Nephron progenitor cell (in vitro differentiated cells): ENCODE measurements around the gene OR1I1.

Source experiments
- DNase-seq: peaks from one replicate; pipeline ENCODE4 v3.0.0; 2021
- H3K27ac Mint-ChIP-seq: 2 replicates; pipeline ENCODE4 v1.8.0; 2021; ENCODE audit warnings: mild to moderate bottlenecking, moderate library complexity, mixed read lengths
- H3K27me3 Mint-ChIP-seq: 2 replicates; pipeline ENCODE4 v1.8.0; 2021; ENCODE audit warnings: mild to moderate bottlenecking, low read depth, mixed read lengths; ENCODE audit not compliant: poor library complexity
- H3K36me3 Mint-ChIP-seq: 2 replicates; pipeline ENCODE4 v1.8.0; 2021; ENCODE audit warnings: low read depth, mixed read lengths
- H3K4me1 Mint-ChIP-seq: 2 replicates; pipeline ENCODE4 v1.8.0; 2021; ENCODE audit warnings: mixed read lengths
- H3K4me3 Mint-ChIP-seq: 2 replicates; pipeline ENCODE4 v1.8.0; 2021; ENCODE audit warnings: mild to moderate bottlenecking, moderate library complexity, mixed read lengths
- H3K9me3 Mint-ChIP-seq: 2 replicates; pipeline ENCODE4 v1.8.0; 2021; ENCODE audit warnings: mild to moderate bottlenecking, moderate library complexity, mixed read lengths
- TF ChIP-seq, protein P1 (sequence below): fragments of 200-600 bp; sonication (generic); IDR thresholded peaks from 2 replicates; pipeline ENCODE4 v1.5.0; 2021; ENCODE audit warnings: antibody characterized with exemption

The OR1I1 gene, protein sequence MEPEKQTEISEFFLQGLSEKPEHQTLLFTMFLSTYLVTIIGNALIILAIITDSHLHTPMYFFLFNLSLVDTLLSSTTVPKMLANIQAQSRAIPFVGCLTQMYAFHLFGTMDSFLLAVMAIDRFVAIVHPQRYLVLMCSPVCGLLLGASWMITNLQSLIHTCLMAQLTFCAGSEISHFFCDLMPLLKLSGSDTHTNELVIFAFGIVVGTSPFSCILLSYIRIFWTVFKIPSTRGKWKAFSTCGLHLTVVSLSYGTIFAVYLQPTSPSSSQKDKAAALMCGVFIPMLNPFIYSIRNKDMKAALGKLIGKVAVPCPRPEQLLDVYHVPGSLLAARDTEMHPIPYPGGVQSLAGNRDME

DNA sequence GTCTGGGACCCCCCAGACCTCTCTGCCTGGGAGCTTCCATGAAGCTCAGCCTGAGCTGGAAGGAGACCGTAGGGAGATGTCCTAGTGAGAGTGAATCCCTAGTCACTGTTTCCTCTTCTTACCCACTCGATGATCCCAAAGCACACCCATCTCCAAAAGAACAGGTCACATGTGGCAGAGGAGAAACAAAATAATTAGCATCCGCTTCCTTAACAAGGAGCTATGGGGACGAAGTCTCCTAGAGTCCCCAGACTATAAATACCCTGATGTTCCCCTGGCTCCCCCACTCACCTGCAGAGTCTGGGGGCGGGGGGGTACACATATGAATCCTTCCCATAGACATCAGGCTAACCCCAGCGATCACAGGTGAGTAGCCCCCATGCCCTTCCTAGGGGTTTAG lies at the start of gene OR1I1:
Gene OR1I1 (plus strand): TSS at position 301 of the 400 bp plus-strand sequence. CDS start 4,855 bp downstream, outside the sequence.
- Mint-ChIP-seq H3K36me3 (no peaks in the 10 kb centered on the region), H3K4me3 (no peak within 1 kb of the TSS), H3K4me1 (no peaks in the 10 kb centered on the region), H3K27me3 (peaks cover 21% of the 10 kb centered on the region), H3K9me3 (peaks cover 4% of the 10 kb centered on the region), H3K27ac (no peak within 1 kb of the TSS)
- no peak for DNase-seq
- TF ChIP-seq, protein P1, sequence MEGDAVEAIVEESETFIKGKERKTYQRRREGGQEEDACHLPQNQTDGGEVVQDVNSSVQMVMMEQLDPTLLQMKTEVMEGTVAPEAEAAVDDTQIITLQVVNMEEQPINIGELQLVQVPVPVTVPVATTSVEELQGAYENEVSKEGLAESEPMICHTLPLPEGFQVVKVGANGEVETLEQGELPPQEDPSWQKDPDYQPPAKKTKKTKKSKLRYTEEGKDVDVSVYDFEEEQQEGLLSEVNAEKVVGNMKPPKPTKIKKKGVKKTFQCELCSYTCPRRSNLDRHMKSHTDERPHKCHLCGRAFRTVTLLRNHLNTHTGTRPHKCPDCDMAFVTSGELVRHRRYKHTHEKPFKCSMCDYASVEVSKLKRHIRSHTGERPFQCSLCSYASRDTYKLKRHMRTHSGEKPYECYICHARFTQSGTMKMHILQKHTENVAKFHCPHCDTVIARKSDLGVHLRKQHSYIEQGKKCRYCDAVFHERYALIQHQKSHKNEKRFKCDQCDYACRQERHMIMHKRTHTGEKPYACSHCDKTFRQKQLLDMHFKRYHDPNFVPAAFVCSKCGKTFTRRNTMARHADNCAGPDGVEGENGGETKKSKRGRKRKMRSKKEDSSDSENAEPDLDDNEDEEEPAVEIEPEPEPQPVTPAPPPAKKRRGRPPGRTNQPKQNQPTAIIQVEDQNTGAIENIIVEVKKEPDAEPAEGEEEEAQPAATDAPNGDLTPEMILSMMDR: no peak

DNA sequence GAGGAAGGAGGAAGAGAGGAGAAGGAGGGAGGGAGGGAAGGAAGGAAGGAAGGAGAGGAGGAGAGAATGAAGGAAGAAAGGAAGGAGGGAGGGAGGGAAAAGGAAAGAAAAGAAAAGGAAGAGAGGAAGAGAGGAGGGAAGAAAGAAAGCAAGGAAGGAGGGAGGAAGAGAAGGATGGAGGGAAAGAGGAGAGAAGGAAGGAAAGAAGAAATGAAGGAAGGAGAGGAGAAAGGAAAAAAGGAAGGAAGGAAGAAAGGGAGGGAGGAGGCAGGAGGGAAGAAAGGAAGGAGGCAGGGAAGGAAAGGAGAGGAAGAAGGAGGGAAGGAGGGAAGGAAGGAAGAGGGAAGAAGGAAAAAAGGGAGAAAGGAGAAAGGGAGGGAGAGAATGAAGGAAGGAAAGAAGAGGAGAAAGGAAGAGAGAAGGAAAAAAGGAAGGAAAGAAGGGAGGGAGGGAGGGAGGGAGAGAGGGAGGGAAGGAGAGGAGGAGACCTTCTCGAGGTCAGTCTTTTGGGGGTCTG lies 46.2 kb upstream of the OR1I1 start:
- H3K36me3 Mint-ChIP-seq: no peaks in the 10 kb centered on the region
- no peak overlapping the region for H3K27ac Mint-ChIP-seq
- peaks cover 10% of the 10 kb centered on the region for H3K27me3 Mint-ChIP-seq
- H3K4me1 Mint-ChIP-seq: no peaks in the 10 kb centered on the region
- peaks cover 41% of the 10 kb centered on the region for H3K9me3 Mint-ChIP-seq
- TF ChIP-seq, protein P1: no peak
- no peak overlapping the region for H3K4me3 Mint-ChIP-seq
- no peak for DNase-seq

DNA sequence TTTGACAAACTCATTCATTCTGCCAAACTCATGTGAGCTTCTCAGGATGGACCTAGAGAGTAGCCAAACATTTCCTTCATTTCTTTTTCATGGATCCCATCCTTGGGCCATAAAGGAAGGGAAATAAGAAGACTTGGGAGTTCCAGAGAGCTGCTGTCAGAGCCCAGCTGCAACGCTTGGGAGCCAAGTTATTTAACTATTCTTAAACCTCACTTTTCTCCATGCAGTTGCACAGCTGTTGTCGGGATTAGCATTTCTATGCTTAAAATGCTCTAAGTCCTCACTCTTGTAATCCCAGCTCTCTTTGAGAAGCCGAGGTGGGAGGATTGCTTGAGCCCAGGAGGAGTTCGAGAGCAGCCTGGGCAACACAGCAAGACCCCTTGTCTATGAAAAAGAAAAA lies 44.4 kb upstream of the OR1I1 start:
- Mint-ChIP-seq H3K36me3 (no peaks in the 10 kb centered on the region), H3K27ac (no peak overlapping the region), H3K27me3 (peaks cover 10% of the 10 kb centered on the region), H3K4me3 (no peak overlapping the region), H3K9me3 (peaks cover 32% of the 10 kb centered on the region), H3K4me1 (no peaks in the 10 kb centered on the region)
- no peak for DNase-seq
- TF ChIP-seq, protein P1: no peak

DNA sequence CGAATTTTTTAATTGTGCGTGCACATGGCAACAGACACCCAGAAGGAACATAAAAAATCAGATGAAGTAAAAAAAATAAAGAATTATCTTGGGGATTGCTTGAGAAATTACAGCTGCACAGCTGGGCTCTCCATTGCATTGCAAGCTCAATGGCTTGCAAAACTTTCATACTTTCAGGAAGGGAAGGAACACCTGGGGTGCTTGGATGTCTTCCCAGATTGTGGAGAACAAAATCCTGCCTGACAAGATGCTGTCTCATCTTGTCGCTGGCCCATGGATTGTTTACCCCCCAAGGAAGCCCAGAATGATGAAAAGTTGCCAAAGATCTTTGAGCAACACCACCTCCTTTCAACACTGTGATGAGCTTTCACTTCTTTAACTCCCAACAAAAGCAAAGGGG lies 43.7 kb upstream of the OR1I1 start:
- Mint-ChIP-seq H3K27ac (no peak overlapping the region), H3K4me3 (no peak overlapping the region), H3K27me3 (peaks cover 10% of the 10 kb centered on the region), H3K36me3 (no peaks in the 10 kb centered on the region), H3K9me3 (peaks cover 31% of the 10 kb centered on the region), H3K4me1 (no peaks in the 10 kb centered on the region)
- no peak for DNase-seq
- TF ChIP-seq, protein P1: no peak

DNA sequence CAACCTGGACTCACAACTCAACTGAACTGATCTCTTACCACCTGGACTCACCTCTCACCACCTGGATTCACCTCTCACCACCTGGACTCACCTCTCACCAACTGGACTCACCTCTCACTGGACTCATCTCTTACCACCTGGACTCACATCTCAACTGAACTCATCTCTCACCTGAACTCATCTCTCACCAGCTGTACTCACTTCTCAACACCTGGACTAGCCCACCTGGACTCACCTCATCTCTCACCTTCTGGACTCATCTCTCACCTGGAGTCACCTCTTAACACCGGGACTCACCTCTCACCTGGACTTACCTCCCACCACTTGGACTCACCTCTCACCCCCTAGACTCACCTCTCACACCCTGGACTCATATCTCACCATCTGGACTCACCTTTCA lies 40.0 kb upstream of the OR1I1 start:
- no peak for DNase-seq
- peaks cover 31% of the 10 kb centered on the region for H3K9me3 Mint-ChIP-seq
- no peaks in the 10 kb centered on the region for H3K36me3 Mint-ChIP-seq
- TF ChIP-seq, protein P1: no peak
- H3K27me3 Mint-ChIP-seq: peaks cover 7% of the 10 kb centered on the region
- no peak overlapping the region for H3K4me3 Mint-ChIP-seq
- no peak overlapping the region for H3K27ac Mint-ChIP-seq
- H3K4me1 Mint-ChIP-seq: no peaks in the 10 kb centered on the region

DNA sequence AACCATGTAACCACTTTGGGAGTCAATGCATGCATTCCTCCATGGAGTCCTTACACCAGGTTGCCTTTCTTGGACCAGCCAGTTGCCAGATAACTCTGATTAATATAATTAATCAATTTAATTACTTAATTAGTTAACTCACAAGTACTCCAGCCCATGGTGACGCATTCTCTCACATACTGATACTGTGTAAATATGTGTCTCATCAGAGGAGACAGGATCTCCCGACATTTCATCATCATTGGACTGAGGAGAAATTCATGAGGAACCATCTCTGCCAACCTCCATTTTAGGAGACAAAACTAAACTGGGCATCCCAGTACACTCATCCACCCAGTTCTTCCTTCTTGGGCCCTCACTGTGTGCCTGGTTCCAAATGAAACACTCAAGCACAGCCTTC lies 39.2 kb upstream of the OR1I1 start:
- no peak for DNase-seq
- Mint-ChIP-seq H3K27me3 (peaks cover 3% of the 10 kb centered on the region), H3K9me3 (peaks cover 35% of the 10 kb centered on the region), H3K4me1 (no peaks in the 10 kb centered on the region), H3K4me3 (no peak overlapping the region), H3K27ac (no peak overlapping the region), H3K36me3 (no peaks in the 10 kb centered on the region)
- TF ChIP-seq, protein P1: no peak
